ENCODE results near the gene FOXK2. TPM values are rescaled to one million over a fixed set of nuclear protein-coding genes. Genes with fewer than 3 reads are reported as not detected.

The FOXK2 gene
- total and polyA plus RNA-seq, 2 donors (not counting 1 experiment from before 2014, with no cell fraction given), result 19.7 to 62.7 TPM

DNA sequence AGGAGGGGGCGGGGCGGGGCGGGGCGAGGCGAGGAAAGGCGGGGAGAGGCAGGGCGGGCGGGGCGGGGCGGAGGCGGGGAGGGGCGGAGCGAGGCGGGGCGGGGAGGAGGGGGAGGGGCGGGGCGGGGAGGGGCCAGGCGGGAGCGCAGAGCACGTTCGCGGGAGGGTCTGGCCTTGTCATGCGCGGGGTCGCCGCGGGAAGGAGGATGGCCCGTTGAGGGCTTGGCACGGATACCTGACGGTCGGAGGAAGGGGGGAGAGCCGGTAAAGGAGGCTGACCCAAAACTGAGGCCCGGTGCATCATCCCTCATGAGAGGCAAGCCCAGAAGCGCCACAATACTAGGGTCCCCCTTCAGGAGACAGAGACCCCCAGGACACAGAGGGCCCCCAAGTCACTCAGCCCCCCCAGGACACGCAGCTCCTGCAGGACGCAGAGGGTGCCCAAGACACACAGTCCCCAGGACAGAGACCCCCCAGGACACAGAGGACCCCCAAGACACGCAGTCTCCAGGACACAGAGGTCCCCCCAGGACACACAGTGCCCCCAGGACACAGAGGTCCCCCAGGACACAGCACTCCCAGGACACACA lies 129.3 kb downstream of the FOXK2 start:
- CTCF ChIA-PET, result interaction anchor here (1.0 kb wide), 1 partner anchor 20 kb away, joined by 4 read pairs; no protein-coding TSS in a partner anchor
- POLR2A ChIA-PET, result no interaction called here
- peak overlapping the region in 1 of 2 donors; percentile 41 for H3K27ac ChIP-seq (ENCODE audit: low read length in 2 of 2)
- peak overlapping the region; percentile 69 for H3K4me2 ChIP-seq (replicated peaks; ENCODE audit: low read depth, low read length, poor library complexity, severe bottlenecking)
- no peaks in the 10 kb centered on the region for H3K9me3 ChIP-seq (ENCODE audit: control extremely low read depth in 1 of 3, control insufficient read depth in 2 of 3, insufficient read depth in 1 of 3, low read length in 2 of 3)
- H3K9ac ChIP-seq (ENCODE audit: low read length), result no peak overlapping the region
- no peaks in the 10 kb centered on the region for H3K27me3 Mint-ChIP-seq
- peak; percentile 19 for ATAC-seq (ENCODE audit: low read depth)
- peaks cover 15 to 20% of the 10 kb centered on the region in 2 donors for H3K4me1 ChIP-seq (ENCODE audit: control insufficient read depth in 2 of 2, insufficient read depth in 2 of 2, low read length in 2 of 2)
- H3K9me3 Mint-ChIP-seq (ENCODE audit: insufficient read depth), result no peaks in the 10 kb centered on the region
- DNase-seq, result peak; percentile 76
- WGBS (ENCODE audit: insufficient coverage), result 9% methylated on average over 12 of the region's 37 CpGs
- H3K27ac Mint-ChIP-seq, result peak overlapping the region; percentile 50
- peaks cover 36% of the 10 kb centered on the region for H3K79me2 ChIP-seq (ENCODE audit: control insufficient read depth, insufficient read depth, low read length)
- H3K4me3 ChIP-seq (ENCODE audit: control extremely low read depth in 1 of 5, extremely low read depth in 1 of 5, insufficient read depth in 1 of 5, low read depth in 2 of 5, low read length in 4 of 5), result peak overlapping the region in 3 of 5 experiments; percentile 25 to 44 (median 39)
- TF ChIP-seq EZH2 (IDR thresholded peaks at IDR 0.05; ENCODE audit: borderline replicate concordance, insufficient read depth, low read depth, low read length, poor library complexity, severe bottlenecking), result no peak
- TF ChIP-seq, protein P1, sequence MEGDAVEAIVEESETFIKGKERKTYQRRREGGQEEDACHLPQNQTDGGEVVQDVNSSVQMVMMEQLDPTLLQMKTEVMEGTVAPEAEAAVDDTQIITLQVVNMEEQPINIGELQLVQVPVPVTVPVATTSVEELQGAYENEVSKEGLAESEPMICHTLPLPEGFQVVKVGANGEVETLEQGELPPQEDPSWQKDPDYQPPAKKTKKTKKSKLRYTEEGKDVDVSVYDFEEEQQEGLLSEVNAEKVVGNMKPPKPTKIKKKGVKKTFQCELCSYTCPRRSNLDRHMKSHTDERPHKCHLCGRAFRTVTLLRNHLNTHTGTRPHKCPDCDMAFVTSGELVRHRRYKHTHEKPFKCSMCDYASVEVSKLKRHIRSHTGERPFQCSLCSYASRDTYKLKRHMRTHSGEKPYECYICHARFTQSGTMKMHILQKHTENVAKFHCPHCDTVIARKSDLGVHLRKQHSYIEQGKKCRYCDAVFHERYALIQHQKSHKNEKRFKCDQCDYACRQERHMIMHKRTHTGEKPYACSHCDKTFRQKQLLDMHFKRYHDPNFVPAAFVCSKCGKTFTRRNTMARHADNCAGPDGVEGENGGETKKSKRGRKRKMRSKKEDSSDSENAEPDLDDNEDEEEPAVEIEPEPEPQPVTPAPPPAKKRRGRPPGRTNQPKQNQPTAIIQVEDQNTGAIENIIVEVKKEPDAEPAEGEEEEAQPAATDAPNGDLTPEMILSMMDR (IDR thresholded peaks at IDR 0.05), result no peak
- H3K4me3 Mint-ChIP-seq, result peak overlapping the region; percentile 68
- no peaks in the 10 kb centered on the region for H3K27me3 ChIP-seq (replicated peaks in 1 of 4; ENCODE audit: control extremely low read depth in 1 of 4, control insufficient read depth in 3 of 4, insufficient read depth in 4 of 4, low read length in 3 of 4)
- H3K36me3 ChIP-seq (replicated peaks in 1 of 2; ENCODE audit: control extremely low read depth in 1 of 2, control insufficient read depth in 1 of 2, extremely low read depth in 1 of 2, insufficient read depth in 2 of 2, low read length in 1 of 2), result peaks cover 0 to 4% of the 10 kb centered on the region in 2 experiments
- H2AFZ ChIP-seq (ENCODE audit: insufficient read depth, low read depth, low read length, poor library complexity, severe bottlenecking), result no peak overlapping the region
- H3K4me1 Mint-ChIP-seq, result peaks cover 23% of the 10 kb centered on the region
- H4K20me1 ChIP-seq (ENCODE audit: control insufficient read depth, insufficient read depth, low read length, poor library complexity, severe bottlenecking), result peaks cover 44% of the 10 kb centered on the region
- intact Hi-C loops (cut with micrococcal nuclease), result loop anchor here (1.0 to 5.0 kb wide), 4 partner anchors 56 to 230 kb away; partner anchors contain the start of genes FN3KRP, HEXD, OGFOD3 and TBCD

All from B cell (primary cell).